Measurements from ENCODE around the gene SLC35F1. TPM values are rescaled to one million over a fixed set of nuclear protein-coding genes. Genes with fewer than 3 reads are reported as not detected.

Gene SLC35F1
- polyA plus RNA-seq, 2 of the 4 experiments (the other 2 are of a cell fraction) = 0.01 TPM; not detected in 1

GRCh38 chr6:118313208-118313607 lies 406.1 kb downstream of the SLC35F1 start:
- TF ChIP-seq TP53 (CRISPR knock-in tag; IDR thresholded peaks at IDR 0.05) = no peak
- ATAC-seq = no peak
- Histone ChIP-seq H3K9me3 (no peaks in the 10 kb centered on the region), H3K4me2 (no peak overlapping the region), H3K27ac (no peak overlapping the region), H3K4me3 (no peak overlapping the region), H3K4me1 (no peaks in the 10 kb centered on the region)
- no peak for DNase-seq (ENCODE audit: low read depth in 1 of 2, low spot score in 1 of 2)
- FAIRE-seq = no peak
- WGBS (ENCODE audit: missing lambda C conversion rate) = 87% methylated on average over 3 of the region's 3 CpGs
- ChIA-PET POLR2A (no interaction called here), CTCF (no interaction called here)

GRCh38 chr6:118313762-118314161 lies 406.7 kb downstream of the SLC35F1 start:
- POLR2A ChIA-PET = no interaction called here
- no peak for TF ChIP-seq RAD21 (conservative IDR thresholded peaks at IDR 0.05 in 1 of 2, IDR thresholded peaks at IDR 0.05 in 1 of 2)
- TF ChIP-seq HOXB13 (CRISPR knock-in tag; IDR thresholded peaks at IDR 0.05; ENCODE audit: low read depth) = no peak
- TF ChIP-seq CHD2 (IDR thresholded peaks at IDR 0.05; ENCODE audit: low read length, partially characterized antibody) = no peak
- no peak for TF ChIP-seq NFE2L2 (conservative IDR thresholded peaks at IDR 0.05; ENCODE audit: low read length)
- no peak for TF ChIP-seq TP53 (CRISPR knock-in tag; IDR thresholded peaks at IDR 0.05)
- TF ChIP-seq JUNB (IDR thresholded peaks at IDR 0.05) = no peak
- no peak for TF ChIP-seq ELK1 (IDR thresholded peaks at IDR 0.05; ENCODE audit: low read depth, low read length)
- no peak for TF ChIP-seq JUN (IDR thresholded peaks at IDR 0.05)
- no peak for TF ChIP-seq ZFP36 (IDR thresholded peaks at IDR 0.05; ENCODE audit: borderline replicate concordance, partially characterized antibody)
- no peak for TF ChIP-seq ZC3H11A (IDR thresholded peaks at IDR 0.05)
- no peak for TF ChIP-seq RCOR1 (IDR thresholded peaks at IDR 0.05; ENCODE audit: low read depth, low read length)
- no peak for TF ChIP-seq USF2 (IDR thresholded peaks at IDR 0.05)
- TF ChIP-seq GATA3 (IDR thresholded peaks at IDR 0.05; ENCODE audit: borderline replicate concordance) = no peak
- no peak for TF ChIP-seq EP300 (IDR thresholded peaks at IDR 0.05)
- no peak for TF ChIP-seq CEBPB (IDR thresholded peaks at IDR 0.05)
- no peak for TF ChIP-seq EHMT2 (IDR thresholded peaks at IDR 0.05; ENCODE audit: low read depth)
- no peak for TF ChIP-seq KDM5A (IDR thresholded peaks at IDR 0.05)
- TF ChIP-seq ZSCAN20 (CRISPR knock-in tag; IDR thresholded peaks at IDR 0.05) = no peak

GRCh38 chr6:118316796-118317384 lies 409.8 kb downstream of the SLC35F1 start:
- Histone ChIP-seq H3K27ac (no peak overlapping the region), H3K4me1 (no peaks in the 10 kb centered on the region), H3K9me3 (no peaks in the 10 kb centered on the region), H3K4me3 (no peak overlapping the region), H3K4me2 (no peak overlapping the region)
- WGBS (ENCODE audit: missing lambda C conversion rate) = 65% methylated on average over 6 of the region's 6 CpGs
- no peak for TF ChIP-seq EHMT2 (IDR thresholded peaks at IDR 0.05; ENCODE audit: low read depth)
- TF ChIP-seq HEYL (CRISPR knock-in tag; IDR thresholded peaks at IDR 0.05) = no peak
- CTCF ChIA-PET = interaction anchor here (0.6 kb wide), 1 partner anchor 191 kb away, joined by 4 read pairs; no protein-coding TSS in a partner anchor
- POLR2A ChIA-PET = no interaction called here
- no peak for FAIRE-seq
- DNase-seq (ENCODE audit: low read depth in 1 of 2, low spot score in 1 of 2) = no peak
- no peak for ATAC-seq

More at GRCh38 chr6:118313762-118314161, 406.7 kb downstream of the SLC35F1 start:
- Histone ChIP-seq H3K4me1 (no peaks in the 10 kb centered on the region), H3K4me3 (no peak overlapping the region), H3K4me2 (no peak overlapping the region), H3K9me3 (no peaks in the 10 kb centered on the region), H3K27ac (no peak overlapping the region)
- CTCF ChIA-PET = no interaction called here
- DNase-seq (ENCODE audit: low read depth in 1 of 2, low spot score in 1 of 2) (no peak), FAIRE-seq (no peak), ATAC-seq (no peak)
- 44% methylated on average over 3 of the region's 3 CpGs for WGBS (ENCODE audit: missing lambda C conversion rate)
